OCI-M1 (cell line): ENCODE data around the gene LSMEM2.
A peak's percentile ranks its signal among the peaks of the same experiment; 100 is the strongest.
"Not testable (repeated sequence)": the region's sequence is repeated elsewhere in the genome, so short reads cannot be mapped to it uniquely, and the experiment has no call there.

ENCODE experiments used
- DNase-seq: peaks from one replicate; lab custom pipeline; 2025; lab: John Stamatoyannopoulos, UW

LSMEM2 gene

DNA sequence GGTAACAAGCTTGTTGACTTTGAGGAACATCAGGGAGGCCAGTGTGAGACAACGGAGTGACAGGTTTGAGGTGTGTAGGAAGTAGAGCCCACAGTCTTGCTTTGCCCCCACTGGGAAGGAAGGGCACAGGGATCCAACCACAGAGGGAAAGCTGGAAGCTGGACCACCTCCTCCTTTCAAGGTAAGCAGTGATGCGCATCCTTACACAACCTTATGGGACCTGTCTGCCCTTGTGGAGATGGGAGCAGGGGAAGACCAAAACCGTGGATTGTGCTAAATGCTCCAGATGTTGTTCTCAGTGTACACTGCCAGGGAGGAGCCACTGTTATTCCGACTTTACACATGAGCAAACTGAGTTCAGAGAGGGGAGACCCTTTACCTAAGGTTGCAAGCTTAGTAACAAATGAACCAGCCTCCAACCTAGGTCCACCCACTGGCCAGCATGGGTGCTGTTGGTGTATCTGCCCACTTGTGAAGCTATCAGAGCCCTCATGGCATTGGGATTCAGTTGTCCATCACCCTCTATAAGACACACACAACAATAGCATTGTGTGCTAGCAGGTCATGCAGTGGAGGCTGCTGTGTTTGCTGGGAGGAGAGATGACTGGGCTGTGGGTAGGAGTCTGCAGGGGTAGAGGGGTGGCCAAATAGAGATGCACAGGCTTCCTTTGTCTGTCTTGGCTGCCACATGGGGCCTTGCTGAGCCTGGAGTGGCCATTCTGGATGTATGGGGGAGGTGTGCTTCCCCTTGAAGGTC, 586 bp upstream of the LSMEM2 start:
- no peak for DNase-seq

- no peak for DNase-seq
Measured at GRCh38 chr3:50279255-50280016, 549 bp downstream of the LSMEM2 start.

DNA sequence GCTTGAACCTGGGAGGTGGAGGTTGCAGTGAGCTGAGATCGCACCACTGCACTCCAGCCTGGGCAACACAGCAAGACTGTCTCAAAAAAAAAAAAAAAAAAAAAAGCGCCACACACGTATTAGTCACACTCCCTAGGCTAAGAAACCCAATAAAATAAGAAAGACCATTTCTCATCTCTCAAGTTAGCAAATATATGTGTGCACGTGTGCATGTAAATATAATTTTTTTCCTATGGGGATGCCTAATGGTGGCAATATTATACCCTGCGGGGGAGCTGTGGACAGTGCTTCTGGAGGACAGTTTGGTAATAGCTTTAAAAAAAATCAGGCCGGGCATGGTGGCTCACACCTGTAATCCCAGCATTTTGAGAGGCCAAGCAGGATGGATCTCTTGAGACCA, 5.2 kb downstream of the LSMEM2 start:
- not testable (repeated sequence) for DNase-seq

DNA sequence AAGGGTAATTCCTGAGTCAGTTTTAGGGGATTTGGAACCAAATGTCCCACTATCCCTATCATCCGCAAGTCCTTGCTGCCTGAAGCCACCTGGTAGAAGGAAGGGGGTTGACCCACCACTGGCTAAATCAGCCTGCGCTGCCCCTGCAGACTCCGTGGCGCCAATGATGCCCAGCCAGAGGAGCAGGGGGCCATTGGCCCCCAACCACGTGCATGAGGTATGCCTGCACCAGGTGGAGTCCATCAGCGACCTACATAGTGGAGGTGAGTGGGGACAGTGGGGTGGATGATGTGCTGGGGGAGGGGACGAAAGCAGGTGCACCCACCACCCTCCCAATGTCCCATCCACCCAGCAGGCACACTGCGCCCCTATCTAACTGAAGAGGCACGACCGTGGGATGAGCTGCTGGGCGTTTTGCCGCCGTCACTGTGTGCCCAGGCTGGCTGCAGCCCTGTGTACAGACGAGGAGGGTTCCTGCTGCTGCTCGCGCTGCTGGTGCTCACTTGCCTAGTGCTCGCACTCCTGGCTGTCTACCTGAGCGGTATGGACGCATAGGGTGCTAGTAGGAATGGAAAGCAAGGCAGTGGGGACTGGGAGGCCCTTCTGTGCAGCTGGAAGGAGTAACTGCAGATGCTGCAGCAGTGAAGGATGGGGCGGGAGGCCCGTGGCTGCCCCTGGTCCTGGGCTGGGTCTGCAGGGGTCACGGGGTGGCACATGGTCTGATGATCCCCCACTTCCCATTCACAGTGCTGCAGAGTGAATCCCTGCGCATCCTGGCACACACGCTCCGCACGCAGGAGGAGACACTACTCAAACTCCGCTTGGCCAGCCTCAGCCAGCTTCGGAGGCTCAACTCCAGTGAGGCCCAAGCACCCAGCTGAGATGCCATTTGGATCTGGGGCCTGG, 7.7 kb downstream of the LSMEM2 start:
- no peak for DNase-seq

DNA sequence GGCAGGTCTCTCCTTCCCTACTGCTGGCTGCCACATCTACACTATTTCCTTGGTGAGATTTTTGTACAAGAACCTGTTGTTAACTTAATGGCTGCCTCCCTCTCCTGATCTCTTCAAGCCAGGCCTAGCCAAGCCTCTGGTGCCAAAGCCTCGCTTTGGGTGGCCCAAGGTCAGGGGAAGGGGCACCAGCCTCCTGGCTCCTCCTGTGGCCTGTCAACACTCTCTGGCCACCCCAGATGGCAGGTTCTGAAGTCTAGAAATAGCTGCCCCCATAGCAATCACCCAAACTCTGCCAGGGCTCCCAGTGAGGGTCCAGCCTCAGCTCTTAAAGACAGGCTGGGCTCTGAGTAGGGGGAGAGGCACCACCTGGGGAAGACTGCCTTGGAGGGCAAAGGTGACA, 8.4 kb downstream of the LSMEM2 start:
- no peak for DNase-seq

DNA sequence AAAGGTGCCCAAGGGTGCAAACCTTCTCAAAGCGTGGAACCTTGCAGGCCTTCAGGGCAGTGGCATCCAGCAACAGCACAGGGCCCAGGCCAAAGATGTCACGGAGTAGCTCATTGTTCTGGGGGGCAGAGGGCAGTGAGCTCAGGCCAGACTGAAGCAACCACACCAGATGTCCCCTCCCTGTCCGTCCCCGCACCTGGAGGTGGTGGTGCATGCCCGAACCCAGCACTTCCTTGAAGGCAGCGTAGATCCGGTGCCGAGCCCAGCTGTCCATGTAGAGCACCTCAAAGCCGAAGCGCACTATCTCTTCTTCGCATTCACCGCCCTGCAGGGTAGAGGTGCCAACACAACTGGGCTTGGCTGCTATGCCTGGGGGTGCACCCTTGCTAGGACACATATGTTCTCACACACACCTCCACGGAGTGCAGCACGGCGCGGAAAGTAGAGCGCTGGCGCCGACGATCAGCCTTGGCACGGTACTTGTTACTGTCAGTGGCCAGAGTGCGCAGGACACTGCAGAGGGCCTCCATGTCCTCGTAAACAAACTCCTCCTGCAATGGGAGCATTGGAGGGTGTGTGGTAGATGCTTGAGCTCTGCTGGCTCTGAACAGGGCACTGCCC, 9.6 kb downstream of the LSMEM2 start:
- no peak for DNase-seq

GRCh38 chr3:50289130-50289529, 10.2 kb downstream of the LSMEM2 start:
- no peak for DNase-seq

GRCh38 chr3:50290161-50290641, 11.3 kb downstream of the LSMEM2 start:
- DNase-seq, result no peak

- DNase-seq, result peak; percentile 95
Measured at GRCh38 chr3:50292159-50293078, 13.5 kb downstream of the LSMEM2 start, which contains the start of gene IFRD2. IFRD2 (minus strand) TSS chr3:50292429; CDS start chr3:50292274, 155 bp downstream.

DNA sequence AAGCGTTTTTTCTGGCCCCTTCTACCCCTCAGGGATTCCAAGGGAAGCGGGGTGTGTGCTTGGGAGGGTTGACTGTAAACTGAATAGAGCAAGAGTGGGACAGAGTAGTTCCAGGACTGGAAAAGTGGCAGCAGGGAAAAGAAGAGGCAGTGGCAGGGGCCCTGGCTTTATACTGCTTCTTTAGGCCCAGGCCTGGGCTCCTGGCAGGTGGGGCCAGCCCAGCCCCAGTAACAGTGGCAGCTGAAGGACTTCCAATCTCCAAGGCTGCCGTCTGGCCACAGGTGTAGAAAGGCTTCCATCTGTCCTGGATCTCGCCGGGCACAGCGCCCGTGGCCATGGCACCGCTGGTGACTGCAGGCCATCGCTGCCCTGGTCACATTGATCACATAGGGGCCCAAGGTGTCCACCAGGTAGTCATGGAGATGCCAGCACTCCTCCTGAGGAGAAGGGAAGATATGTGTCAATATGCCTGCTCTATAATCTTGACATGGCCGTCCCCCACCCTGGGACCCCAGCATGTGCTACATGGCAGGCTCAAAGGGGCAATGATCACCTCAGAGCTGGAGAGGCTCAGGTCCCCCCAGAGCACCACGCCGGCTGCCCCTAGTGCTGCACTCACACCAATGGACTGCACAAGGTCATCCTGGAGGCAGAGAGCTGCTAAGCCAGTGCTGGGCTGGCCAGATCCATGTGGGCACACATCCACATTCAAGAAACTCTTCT, 14.4 kb downstream of the LSMEM2 start:
- DNase-seq, result no peak

- no peak for DNase-seq
Measured at GRCh38 chr3:50294089-50294488, 15.2 kb downstream of the LSMEM2 start.

GRCh38 chr3:50294492-50295403, 15.9 kb downstream of the LSMEM2 start:
- DNase-seq, result no peak

DNA sequence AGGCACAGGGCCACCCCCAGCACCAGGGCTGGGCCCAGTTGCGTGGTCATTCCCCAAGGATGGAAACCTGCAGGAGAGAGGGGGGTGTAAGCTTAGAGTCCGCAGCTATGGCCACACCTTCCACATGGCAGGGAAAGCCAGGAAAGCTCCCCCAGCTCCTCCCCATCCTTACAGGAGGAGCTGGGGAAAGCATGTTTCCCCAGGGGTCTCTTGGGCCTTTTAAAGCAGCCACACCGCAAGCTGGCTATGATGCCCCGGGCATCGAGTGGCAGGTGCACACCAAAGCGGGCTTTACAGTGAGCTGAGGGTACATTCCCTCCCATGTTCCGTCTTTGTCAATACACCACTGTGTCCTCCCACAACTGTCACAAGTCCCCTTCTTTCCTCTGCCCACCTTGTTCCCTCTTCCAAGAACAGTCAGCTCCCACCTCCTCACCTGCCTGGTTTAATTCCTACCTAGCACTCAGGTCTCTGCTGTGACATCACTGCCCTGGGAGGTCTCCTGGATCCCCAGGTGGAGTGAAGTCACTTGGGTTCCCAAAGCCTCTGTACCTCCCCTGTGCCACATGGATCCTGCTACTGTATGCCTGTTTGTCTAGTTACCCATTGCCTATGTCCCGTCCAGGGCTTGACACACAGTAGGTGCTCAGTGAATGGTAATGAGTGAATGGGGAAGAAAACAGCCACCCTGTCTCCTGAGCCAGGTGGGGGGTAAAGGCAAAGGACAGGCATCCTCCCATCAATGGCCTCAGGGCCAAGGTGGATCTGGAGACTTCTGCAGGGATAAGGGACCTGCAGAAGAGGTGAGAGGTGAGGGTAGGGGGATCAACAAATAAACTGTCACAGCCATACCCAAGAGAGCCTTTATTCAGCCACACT, 16.9 kb downstream of the LSMEM2 start:
- no peak for DNase-seq

DNA sequence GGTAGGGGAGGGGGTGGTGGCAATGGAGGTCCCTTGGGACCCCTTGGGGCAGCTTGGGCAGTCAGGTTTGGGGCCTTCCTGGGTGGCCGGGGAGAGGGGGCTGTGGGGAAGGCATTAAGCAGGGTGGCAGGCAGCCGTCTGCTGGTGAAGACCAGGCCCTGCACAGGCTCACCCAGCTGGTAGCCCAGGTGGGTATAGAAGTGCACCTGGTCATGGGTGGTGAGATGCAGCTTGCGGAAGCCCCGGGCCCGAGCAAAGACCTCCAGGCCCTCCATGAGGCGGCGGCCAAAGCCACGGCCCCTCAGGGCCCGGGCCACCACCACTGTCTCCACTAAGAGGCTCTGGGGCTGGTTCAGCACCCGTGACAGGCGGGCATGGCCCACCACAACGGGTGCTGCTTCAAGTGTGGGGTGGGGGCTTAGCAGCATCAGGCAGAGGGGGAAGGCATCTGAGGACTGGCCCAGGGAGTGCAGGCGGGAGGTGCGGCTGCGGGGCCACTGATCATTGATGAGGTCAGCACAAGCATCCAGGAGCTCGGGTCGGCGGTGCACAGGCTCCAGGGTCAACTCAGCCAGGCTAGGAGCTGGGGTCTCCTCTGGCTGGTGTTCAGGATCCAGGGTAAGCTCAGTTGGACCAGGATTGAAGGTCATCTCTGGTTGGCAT, 18.0 kb downstream of the LSMEM2 start:
- no peak for DNase-seq

DNA sequence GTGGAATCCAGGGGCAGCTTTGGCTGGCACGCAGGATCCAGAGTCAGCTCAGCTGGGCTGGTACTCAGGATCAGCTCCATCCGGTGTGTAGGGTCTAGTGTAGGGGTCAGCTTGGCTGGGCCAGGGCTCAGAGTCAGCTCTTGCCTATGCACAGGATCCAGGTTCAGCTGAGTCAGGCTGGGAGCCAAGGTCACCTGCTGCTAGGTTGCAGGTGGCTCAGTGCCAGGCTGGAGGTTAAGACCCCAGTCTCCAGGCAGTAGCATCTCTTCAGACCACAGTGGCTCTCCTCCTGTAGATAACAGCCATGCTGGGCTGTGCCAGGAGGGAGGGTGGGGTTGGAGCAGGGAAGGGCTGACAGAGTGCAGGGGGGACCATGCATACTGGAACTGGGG, 18.5 kb downstream of the LSMEM2 start:
- no peak for DNase-seq

DNA sequence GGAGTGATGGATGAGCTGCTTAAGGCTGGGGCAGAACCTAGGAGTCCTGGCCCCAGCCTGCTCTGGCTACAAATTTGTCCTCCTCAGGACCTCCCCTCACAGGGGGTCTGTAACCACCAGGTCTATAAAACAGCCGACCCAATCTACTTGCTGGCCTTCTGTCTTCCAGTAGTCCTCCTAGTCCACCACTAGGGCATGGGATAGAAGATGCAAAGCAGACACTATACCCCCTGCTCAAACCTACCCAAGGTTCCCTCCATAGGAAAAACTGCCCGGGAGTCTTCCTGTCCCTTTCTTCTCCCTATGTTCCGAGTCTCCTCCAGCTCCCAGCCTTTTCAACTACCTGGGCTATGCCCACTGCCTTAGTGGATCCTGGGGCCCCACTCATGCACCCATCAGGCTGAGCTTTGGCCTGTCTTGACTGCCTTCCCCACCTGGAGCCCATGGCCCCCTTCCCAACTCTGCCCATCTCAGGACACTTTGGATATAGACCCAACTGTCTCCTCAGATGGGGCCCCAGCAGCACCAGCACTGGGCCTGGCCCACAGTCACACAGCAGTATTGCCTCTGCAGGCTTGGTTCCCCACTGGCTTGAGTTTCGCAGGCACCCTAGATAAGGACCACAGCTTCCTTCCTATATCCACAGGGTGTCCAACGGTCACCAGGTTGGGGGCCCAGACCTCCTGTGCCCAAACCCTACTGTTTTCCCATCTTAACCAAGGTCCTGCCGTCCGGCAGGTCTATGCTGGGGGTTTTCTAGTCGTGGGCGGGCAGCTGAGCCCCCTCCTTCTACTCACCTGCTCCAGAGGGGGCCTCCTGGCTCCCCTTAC, 19.2 kb downstream of the LSMEM2 start:
- peak; percentile 35 for DNase-seq
